ENCODE results near the gene SH3YL1. TPM values are rescaled to one million over a fixed set of nuclear protein-coding genes. Genes with fewer than 3 reads are reported as not detected.

SH3YL1 gene
- total RNA-seq, 2 donors from 2014 or later: 72.4 to 117 TPM

DNA sequence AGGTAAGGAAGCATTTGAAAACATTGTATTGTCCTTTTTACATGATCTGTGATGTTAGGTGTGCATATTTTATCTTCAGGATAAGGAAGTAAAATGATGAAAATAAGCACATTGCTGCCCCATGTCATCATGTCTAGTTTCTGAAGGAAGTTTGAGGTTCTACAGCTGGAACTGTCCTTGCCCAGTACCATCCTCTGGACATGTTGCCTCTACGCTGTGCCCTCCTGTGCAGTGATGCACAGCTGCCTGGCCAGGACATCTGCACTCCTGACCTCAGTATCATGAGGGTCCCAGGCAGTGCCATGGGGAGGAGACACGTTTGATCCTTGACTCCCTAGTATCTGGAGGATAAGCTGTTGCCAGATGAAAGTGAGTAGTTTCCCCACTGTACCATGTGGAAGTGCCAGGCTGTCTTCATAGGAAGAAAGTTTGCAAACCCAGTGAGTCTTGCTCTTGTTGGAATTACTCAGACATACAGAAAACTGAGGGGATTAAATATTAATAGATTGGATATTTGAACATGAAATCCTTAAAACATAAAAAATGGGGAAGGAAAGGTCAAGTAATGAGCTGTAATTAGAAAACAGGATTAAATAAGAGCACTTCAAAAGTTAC, 14.6 kb upstream of the SH3YL1 start:
- no peak overlapping the region for H3K27ac ChIP-seq
- H3K9me3 ChIP-seq: no peaks in the 10 kb centered on the region
- no peak overlapping the region for H3K4me3 ChIP-seq
- intact Hi-C loops (cut with DNase I): no loop called here
- peaks cover 0 to 4% of the 10 kb centered on the region in 2 donors for H3K36me3 ChIP-seq
- no peaks in the 10 kb centered on the region for H3K27me3 ChIP-seq (replicated peaks; ENCODE audit: insufficient read depth)
- no peak for DNase-seq (ENCODE audit: low spot score)
- no peaks in the 10 kb centered on the region for H3K4me1 ChIP-seq (replicated peaks)
- 80% methylated on average over 2 of the region's 2 CpGs for WGBS
- TF ChIP-seq, protein P1, sequence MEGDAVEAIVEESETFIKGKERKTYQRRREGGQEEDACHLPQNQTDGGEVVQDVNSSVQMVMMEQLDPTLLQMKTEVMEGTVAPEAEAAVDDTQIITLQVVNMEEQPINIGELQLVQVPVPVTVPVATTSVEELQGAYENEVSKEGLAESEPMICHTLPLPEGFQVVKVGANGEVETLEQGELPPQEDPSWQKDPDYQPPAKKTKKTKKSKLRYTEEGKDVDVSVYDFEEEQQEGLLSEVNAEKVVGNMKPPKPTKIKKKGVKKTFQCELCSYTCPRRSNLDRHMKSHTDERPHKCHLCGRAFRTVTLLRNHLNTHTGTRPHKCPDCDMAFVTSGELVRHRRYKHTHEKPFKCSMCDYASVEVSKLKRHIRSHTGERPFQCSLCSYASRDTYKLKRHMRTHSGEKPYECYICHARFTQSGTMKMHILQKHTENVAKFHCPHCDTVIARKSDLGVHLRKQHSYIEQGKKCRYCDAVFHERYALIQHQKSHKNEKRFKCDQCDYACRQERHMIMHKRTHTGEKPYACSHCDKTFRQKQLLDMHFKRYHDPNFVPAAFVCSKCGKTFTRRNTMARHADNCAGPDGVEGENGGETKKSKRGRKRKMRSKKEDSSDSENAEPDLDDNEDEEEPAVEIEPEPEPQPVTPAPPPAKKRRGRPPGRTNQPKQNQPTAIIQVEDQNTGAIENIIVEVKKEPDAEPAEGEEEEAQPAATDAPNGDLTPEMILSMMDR (IDR thresholded peaks at IDR 0.05): no peak
- TF ChIP-seq POLR2AphosphoS5 (IDR thresholded peaks at IDR 0.05) (no peak), POLR2A (IDR thresholded peaks at IDR 0.05) (no peak)

DNA sequence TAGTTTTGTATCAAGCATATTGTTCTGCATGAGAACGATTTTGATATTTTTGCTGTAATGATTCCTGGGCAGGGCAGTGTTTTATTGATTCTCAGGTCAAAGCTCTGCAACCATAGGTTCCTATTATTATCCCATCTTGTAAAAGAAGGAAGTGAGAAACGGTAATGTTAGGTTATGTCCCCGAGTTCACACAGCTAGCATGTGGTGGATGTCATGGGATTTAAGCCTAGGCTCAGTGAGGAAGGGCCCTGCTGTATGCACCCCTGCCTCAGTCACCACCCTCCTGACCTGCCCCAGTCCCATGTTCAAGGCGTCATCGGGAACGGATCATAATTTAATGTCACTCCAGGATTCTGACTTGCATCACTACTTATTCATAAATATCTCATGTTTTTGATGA, 11.6 kb upstream of the SH3YL1 start:
- TF ChIP-seq, protein P1 (IDR thresholded peaks at IDR 0.05): no peak
- no peak for TF ChIP-seq POLR2A (IDR thresholded peaks at IDR 0.05)
- TF ChIP-seq POLR2AphosphoS5 (IDR thresholded peaks at IDR 0.05): no peak
- H3K4me3 ChIP-seq: no peak overlapping the region
- DNase-seq (ENCODE audit: low spot score): no peak
- H3K36me3 ChIP-seq: peaks cover 0 to 4% of the 10 kb centered on the region in 2 donors
- H3K27ac ChIP-seq: no peak overlapping the region
- WGBS: 81% methylated on average over 6 of the region's 6 CpGs
- no peaks in the 10 kb centered on the region for H3K4me1 ChIP-seq (replicated peaks)
- H3K27me3 ChIP-seq (replicated peaks; ENCODE audit: insufficient read depth): no peaks in the 10 kb centered on the region
- H3K9me3 ChIP-seq: no peaks in the 10 kb centered on the region
- intact Hi-C loops (cut with DNase I): no loop called here

DNA sequence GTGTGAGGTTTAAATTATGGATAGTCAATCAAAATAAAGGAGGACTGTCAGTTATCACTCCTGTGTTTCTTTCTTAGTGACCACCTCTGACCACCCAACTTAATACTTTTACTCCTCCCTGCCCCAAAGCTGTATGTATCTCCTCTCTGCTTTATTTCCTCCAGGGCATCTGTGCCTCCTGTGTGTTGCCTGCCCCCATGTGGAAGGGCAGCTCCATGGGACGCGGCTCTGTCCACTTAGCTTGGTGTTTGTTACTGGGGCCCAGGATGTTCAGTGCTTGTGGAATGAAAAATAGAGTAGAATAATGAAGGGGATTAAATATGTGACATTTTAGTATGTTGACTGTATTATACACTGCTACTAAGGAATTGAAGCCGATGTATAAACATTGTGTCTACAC, 10.7 kb upstream of the SH3YL1 start:
- H3K36me3 ChIP-seq: peaks cover 0 to 4% of the 10 kb centered on the region in 2 donors

DNA sequence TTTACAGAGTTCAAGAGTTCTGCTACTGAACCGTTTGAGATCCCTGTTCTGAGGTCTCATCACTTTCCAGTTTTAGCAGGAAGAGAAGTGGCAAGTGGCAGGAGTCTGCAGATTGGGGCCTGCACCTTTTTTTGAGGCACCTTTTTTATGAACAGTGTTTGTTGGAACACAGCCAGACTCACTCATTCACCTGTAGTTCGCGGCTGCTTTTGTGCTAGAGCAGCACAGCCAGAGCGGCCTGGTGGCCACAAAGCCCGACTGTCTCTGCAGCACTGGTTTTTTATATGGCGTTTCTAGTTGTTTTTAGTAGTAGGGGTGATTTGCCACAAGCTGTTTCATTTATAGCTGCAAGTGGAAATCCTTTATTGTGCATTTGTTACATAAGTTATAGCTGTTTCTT, 9.5 kb upstream of the SH3YL1 start:
- H3K4me1 ChIP-seq (replicated peaks): no peaks in the 10 kb centered on the region
- 26% methylated on average over 6 of the region's 6 CpGs for WGBS
- no peak overlapping the region for H3K27ac ChIP-seq
- H3K4me3 ChIP-seq: no peak overlapping the region
- no peaks in the 10 kb centered on the region for H3K27me3 ChIP-seq (replicated peaks; ENCODE audit: insufficient read depth)
- H3K36me3 ChIP-seq: peaks cover 0 to 1% of the 10 kb centered on the region in 2 donors
- H3K9me3 ChIP-seq: no peaks in the 10 kb centered on the region
- DNase-seq (ENCODE audit: low spot score): no peak
- intact Hi-C loops (cut with DNase I): no loop called here
- TF ChIP-seq POLR2AphosphoS5 (IDR thresholded peaks at IDR 0.05) (no peak), POLR2A (IDR thresholded peaks at IDR 0.05) (no peak)
- TF ChIP-seq, protein P1 (IDR thresholded peaks at IDR 0.05): no peak

More for the DNA sequence above, 10.7 kb upstream of the SH3YL1 start:
- TF ChIP-seq, protein P1 (IDR thresholded peaks at IDR 0.05): no peak
- TF ChIP-seq POLR2AphosphoS5 (IDR thresholded peaks at IDR 0.05): no peak
- TF ChIP-seq POLR2A (IDR thresholded peaks at IDR 0.05): no peak
- H3K9me3 ChIP-seq: no peaks in the 10 kb centered on the region
- no peaks in the 10 kb centered on the region for H3K4me1 ChIP-seq (replicated peaks)
- H3K4me3 ChIP-seq: no peak overlapping the region
- no peak overlapping the region for H3K27ac ChIP-seq
- H3K27me3 ChIP-seq (replicated peaks; ENCODE audit: insufficient read depth): no peaks in the 10 kb centered on the region
- intact Hi-C loops (cut with DNase I): no loop called here
- no peak for DNase-seq (ENCODE audit: low spot score)
- 97% methylated on average over 3 of the region's 3 CpGs for WGBS

DNA sequence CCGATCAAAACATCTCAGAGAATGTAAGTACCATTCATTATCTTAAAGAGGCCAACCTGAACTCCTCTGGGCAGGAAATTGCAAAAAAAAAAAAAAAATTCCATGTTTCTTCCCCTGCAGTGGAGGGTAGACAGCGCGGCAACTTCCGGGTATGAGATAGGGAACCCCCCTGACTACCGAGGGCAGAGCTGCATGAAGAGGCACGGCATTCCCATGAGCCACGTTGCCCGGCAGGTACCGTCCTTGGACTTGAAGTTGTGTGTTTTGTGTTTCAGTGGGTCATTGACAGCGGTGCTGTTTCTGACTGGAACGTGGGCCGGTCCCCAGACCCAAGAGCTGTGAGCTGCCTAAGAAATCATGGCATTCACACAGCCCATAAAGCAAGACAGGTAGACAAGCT, 8.1 kb upstream of the SH3YL1 start:
- WGBS: 92% methylated on average over 12 of the region's 12 CpGs
- H3K27me3 ChIP-seq (replicated peaks; ENCODE audit: insufficient read depth): no peaks in the 10 kb centered on the region
- TF ChIP-seq POLR2A (IDR thresholded peaks at IDR 0.05) (no peak), POLR2AphosphoS5 (IDR thresholded peaks at IDR 0.05) (no peak)
- TF ChIP-seq, protein P1 (IDR thresholded peaks at IDR 0.05): no peak
- intact Hi-C loops (cut with DNase I): no loop called here
- H3K9me3 ChIP-seq: no peaks in the 10 kb centered on the region
- H3K36me3 ChIP-seq: no peaks in the 10 kb centered on the region
- H3K4me3 ChIP-seq: no peak overlapping the region
- no peak for DNase-seq (ENCODE audit: low spot score)
- no peak overlapping the region for H3K27ac ChIP-seq
- H3K4me1 ChIP-seq (replicated peaks): no peaks in the 10 kb centered on the region

Measured in prostate gland (tissue), 2 donors.